GM12874 (cell line): ENCODE data around the gene POU6F2.

Experiments
- TF ChIP-seq, protein P1 (sequence below): IDR thresholded peaks from 2 replicates; pipeline ENCODE4 v1.5.1; 2011; ENCODE audit warnings: low read depth, mild to moderate bottlenecking, control low read depth, low read length, moderate library complexity; ENCODE audit not compliant: insufficient read depth

Gene POU6F2

DNA sequence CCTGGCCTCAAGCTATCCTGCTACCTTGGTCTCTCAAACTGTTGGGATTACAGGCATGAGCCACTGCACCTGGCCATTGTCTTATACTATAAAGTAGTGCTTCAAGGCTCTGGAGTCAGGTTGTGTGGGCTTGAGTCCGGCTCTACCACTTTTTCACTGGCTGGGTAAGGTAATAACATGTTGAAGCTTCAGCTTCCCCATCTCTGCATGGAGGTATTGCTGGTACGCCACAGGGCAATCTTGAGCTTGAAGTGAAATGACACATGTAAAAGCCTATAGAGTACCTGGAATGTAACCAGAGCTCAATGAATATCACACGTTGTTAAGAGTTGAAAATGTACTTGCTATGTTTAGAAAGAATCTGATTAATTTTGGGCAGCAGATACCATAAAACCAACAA is 120.8 kb downstream of the POU6F2 start:
- TF ChIP-seq, protein P1, sequence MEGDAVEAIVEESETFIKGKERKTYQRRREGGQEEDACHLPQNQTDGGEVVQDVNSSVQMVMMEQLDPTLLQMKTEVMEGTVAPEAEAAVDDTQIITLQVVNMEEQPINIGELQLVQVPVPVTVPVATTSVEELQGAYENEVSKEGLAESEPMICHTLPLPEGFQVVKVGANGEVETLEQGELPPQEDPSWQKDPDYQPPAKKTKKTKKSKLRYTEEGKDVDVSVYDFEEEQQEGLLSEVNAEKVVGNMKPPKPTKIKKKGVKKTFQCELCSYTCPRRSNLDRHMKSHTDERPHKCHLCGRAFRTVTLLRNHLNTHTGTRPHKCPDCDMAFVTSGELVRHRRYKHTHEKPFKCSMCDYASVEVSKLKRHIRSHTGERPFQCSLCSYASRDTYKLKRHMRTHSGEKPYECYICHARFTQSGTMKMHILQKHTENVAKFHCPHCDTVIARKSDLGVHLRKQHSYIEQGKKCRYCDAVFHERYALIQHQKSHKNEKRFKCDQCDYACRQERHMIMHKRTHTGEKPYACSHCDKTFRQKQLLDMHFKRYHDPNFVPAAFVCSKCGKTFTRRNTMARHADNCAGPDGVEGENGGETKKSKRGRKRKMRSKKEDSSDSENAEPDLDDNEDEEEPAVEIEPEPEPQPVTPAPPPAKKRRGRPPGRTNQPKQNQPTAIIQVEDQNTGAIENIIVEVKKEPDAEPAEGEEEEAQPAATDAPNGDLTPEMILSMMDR, result no peak

DNA sequence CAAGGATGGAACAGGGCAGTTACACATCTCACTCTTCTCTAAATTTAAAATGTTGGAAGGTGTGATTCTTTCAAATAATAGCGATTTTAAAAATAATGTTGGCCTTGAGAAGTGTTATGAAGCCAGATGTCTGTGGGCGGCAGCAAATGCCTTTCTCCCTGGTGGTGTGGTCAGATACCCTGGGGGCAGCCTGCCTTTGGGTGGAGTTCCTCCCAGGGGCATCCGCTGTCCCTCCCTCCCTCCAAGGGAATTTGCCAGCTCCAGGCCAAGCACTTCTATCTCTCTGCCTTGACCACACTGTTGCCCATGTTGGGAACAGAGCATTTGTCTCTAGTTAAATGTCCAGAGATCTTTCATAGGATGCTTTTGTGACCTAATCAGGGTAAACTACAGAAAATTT is 121.4 kb downstream of the POU6F2 start:
- TF ChIP-seq, protein P1, result no peak

DNA sequence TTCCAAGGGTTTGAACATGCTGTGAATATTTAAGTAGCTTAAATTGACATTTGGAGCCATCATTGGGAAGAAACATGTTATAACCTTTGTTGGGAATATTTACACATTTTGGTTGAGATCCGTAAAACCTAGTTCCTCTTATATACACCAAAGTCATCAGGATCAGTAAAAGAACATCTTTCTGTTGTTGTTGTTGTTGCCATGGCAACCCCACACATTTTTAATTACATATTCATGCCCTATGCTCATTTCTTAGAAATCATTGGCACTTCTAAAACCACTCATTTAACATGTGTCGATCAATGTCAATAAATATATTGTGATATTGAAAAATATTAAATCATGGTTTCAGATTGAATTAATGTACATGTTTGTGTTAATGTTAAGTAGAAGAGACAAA is 122.6 kb downstream of the POU6F2 start:
- TF ChIP-seq, protein P1, result no peak

DNA sequence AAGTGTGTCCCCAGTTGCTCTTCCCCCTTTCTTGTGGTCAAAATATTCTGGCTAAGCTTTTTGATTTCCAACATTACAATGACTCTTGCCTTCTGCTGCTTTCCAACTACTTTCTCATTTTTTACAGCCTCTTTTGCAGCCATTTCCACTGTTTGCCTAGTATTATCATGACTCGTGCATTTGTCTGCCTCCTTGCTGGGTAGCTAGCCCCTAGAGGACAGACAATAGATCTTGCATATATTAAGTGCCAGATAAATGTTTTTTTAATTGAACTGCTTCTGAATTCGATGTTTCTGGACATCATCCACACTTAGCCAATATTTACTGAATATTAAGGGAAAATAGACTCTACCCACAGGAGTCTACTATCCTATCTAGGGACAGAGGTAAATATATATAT is 124.5 kb downstream of the POU6F2 start:
- TF ChIP-seq, protein P1, result no peak

DNA sequence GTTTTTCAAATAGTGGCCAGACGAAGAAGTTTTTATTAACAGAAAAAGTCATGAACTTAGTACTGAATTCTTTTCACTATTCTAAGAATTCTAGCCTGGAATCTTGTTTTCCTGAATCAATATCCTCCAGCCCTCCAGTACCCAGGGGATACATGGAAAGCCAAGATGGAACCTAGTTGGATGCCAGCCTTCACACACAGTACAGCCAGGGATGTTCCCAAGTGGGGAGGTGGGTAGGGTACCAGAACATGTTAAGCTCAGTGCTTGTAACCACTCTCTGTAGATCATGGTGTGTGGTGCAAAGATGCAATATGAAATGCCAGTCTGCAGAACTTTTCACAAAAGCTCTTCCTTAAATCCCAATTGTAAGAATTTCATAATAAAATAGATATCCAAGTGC is 128.0 kb downstream of the POU6F2 start:
- TF ChIP-seq, protein P1, result no peak

DNA sequence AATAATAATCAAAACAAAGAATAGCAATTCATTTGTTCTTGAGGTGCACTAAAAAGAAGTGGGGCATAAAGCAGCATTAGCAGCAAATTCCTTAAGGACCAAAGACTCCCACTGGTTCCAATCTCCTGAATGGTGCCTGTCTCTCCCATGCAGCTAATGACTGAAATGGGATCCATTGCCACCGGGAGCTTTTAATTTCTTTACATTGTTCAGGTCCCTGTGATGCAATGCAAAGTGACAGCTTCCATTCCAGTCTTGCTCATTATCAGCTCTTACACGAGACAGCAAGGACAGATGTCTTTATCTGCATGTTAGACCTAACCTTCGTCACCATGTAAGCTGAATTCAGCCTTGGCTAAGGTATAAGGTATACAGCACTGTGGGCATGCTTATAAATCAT is 148.1 kb downstream of the POU6F2 start:
- TF ChIP-seq, protein P1, result no peak

DNA sequence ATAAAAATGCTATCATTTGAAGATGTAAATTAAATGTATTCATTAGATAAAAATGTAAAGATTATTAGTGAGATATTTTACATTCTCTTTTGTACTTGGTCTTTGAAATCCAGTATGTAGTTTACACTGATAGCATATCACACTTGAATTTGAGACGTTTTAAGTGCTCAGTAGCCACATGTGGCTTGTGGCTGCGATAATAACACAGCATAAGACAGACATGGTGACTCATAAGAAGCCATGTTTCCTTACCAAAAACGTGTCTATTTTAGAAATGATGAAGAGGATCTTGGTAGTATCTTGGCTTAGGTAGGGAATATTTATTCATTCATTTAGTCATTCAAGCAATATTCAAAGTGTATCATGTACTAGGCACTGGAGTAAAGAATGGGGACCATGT is 149.3 kb downstream of the POU6F2 start:
- TF ChIP-seq, protein P1, result no peak
